ENCODE data around the gene MLLT1.

MLLT1 gene

DNA sequence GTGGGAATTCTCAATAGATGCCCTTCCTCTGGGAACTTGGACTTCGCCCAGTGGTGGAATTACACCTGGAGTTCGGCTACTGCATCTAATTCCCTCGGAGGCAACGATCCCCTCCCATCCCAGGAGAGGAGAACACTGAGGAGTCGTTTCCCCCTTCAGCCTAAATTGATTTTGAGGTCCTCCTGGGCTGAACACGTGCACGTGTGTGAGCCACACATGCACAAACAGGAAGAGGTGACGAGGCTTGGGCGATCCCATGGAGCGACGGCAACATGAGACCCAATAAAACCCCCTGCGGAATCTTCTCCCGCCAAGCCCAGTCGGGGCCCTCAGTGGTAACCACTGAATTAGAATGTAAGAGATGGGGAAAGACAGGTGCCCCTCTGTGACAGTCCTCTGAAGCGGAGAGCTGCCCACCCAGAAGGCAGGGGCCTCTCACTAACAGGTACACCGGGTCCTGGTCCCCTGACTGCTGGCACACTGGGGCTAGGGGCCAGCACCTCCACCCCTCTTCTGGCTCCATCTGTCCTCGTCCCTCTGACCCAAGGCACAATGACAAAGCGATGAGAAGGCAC lies 4.5 kb downstream of the MLLT1 start:
- DNase-seq (ENCODE audit: low read depth in 1 of 2, low spot score in 1 of 2): no peak

- no peak for DNase-seq (ENCODE audit: low read depth in 1 of 2, low spot score in 1 of 2)
These were observed 5.0 kb downstream of the MLLT1 start for GRCh38 chr19:6274756-6275155.

DNA sequence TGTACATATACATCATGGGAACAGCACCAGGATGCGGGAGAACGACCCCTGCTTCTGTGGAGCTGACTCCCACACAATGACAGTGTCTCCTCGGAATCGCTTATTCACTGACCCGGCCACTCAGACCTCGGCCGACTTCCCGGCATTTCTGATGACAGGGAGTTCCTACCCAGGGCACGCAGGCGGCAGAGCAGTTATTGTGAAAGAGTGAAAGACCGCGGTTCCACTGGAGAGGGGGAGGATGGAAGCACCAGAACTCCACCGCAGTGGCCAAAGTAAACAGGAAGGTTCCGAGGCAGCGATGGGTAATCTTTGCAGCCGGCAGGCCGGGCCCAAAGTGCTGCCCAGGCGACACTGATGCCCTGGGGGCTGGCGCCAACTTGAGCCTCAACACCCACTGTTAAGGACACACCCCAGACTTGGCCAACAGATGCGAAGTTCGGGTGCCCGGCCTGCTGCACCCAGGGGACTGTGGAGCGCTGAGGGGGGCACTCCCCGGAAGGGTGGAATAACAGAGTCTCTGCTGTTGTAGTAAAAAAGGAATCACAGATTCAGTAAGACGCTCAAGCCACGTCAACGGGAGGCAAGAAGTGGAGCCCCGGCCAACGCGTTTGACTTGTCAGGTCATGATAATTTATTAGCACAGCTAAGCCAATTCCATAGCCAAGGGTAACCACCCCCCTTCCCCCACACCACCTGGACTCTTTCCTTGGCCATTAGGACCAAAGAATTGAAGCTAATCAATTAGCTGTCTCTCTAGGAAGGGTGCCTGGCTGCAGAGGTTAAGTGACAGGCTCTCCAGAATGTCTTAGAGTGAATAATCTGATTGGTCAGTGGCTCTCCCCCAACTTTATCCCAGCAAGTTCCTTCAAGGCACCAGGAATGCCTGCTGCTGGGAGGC lies 5.8 kb downstream of the MLLT1 start:
- no peak for DNase-seq (ENCODE audit: low read depth in 1 of 2, low spot score in 1 of 2)

DNA sequence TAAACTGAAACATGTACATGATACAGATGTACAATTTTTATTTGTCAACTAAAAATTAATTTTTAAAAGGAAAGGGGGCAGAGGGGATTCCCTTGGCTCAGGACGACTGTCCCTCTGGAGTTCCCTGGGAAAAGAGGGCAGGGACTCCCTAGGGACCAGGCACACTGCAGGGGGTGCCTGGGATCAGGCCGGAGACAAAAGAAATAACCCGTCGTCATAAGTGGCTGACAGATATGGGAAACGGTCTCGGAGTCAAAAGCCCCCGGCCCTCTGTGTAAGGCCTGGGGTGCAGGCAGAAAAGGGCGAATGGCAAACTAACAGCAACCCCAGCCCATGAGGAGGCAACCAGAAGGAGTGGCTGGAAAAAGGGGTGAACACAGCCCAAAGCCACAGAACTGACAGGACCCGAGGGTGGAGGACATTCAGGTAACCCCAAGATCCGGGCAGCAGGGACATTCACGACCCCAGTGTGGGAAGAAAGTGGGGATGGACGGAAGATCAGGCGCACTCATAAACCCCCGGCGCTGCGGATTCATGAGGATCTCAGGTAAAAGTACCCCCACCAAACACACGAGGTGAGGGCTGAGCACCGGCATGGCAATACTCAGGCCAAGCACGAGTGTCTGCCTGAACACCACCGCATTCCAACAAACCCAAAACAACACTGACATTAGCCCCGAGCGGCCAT lies 6.7 kb downstream of the MLLT1 start:
- no peak for DNase-seq (ENCODE audit: low read depth in 1 of 2, low spot score in 1 of 2)

DNA sequence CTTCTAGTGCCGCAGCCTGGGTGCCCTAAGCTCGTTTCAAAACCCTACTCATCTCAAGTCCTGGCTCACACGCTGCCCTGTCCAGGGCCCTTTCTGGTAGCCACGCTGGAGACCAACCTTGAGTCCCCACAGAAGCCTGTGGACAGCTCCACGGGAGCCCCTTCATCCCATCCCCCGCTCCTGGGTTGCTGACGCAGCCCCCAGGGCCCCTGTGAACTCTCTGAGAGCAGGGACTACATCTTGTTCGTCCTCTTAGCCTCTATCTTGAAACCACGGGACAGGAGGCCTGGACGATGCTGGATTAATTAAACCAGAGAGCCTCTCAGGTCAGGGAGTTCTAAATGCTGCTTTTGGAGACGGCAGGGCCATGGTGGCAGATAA lies 7.4 kb downstream of the MLLT1 start:
- DNase-seq (ENCODE audit: low read depth in 1 of 2, low spot score in 1 of 2): no peak

GRCh38 chr19:6271721-6272410 lies 7.9 kb downstream of the MLLT1 start:
- no peak for DNase-seq (ENCODE audit: low read depth in 1 of 2, low spot score in 1 of 2)

DNA sequence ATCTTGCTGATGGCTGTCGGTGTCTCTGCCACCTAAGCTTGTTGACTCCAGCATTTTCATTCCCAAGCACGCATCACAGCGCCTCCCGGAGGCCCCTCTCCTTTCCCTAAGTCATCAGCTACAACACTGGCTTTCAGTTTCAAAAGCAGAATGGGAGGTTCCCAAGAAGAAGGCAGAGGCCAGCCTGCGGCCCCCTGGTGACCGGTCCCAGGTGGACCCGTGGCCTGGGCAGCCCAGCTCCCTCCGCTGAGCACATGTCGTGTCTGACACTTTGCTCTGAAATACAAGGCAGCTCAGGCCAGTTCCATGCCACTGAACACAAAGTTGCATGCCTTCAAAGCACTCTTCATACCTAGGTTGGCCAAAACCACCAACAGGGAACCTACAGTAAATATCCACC lies 8.5 kb downstream of the MLLT1 start:
- no peak for DNase-seq (ENCODE audit: low read depth in 1 of 2, low spot score in 1 of 2)

DNA sequence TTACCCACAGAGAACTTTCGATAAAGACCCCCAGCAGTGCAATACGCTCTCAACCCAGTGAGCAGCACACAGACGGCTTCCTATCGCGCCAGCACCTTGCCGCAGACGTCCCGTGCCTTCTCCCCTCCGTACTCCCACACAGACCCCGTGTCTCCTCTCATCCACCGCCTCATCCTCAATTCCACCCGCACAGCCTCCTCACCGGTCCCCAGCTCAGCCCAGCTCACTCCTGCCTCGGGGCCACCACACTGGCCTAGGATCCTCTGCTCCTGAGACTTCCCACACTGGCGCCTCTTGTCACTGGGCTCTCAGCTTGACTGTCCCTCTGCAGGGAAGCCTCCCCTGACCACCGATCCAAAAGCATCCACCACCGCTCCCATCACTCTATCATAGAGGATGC lies 9.0 kb downstream of the MLLT1 start:
- DNase-seq (ENCODE audit: low read depth in 1 of 2, low spot score in 1 of 2): no peak

DNA sequence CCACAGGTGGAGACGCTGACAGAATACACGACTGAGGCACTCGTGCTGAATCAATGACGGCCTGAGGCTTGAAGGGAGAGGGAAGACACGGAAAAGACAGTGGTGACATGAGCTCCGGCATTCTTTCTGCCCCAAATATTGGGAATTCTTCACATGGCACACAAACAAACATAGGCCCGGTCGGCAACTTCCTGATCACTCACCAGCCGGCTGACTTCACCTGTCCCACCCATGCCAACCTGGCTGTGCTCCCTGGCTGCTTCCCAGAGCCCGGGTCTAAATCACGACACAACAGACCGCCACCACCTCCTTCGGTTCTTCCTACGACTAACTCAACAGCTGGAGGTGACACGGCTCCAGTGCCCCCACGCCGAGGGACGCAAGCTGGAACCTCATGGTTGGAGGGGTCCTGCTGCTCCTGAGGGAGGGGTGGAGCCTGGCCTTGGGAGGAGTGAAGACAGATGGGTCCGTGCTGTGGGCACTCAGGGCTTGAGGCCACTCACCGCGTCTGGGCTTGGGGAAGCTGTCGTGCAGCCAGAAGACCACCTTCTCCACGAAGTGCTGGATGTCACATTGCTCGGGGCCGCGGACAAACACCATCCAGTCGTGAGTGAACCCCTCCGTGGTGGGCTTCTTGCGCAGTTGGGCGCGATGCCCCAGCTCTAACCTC lies 9.6 kb downstream of the MLLT1 start:
- no peak for DNase-seq (ENCODE audit: low read depth in 1 of 2, low spot score in 1 of 2)

GRCh38 chr19:6269101-6269886 lies 10.5 kb downstream of the MLLT1 start:
- no peak for DNase-seq (ENCODE audit: low read depth in 1 of 2, low spot score in 1 of 2)

- DNase-seq (ENCODE audit: low read depth in 1 of 2, low spot score in 1 of 2): no peak
These were observed 11.4 kb downstream of the MLLT1 start for GRCh38 chr19:6268382-6268771.

DNA sequence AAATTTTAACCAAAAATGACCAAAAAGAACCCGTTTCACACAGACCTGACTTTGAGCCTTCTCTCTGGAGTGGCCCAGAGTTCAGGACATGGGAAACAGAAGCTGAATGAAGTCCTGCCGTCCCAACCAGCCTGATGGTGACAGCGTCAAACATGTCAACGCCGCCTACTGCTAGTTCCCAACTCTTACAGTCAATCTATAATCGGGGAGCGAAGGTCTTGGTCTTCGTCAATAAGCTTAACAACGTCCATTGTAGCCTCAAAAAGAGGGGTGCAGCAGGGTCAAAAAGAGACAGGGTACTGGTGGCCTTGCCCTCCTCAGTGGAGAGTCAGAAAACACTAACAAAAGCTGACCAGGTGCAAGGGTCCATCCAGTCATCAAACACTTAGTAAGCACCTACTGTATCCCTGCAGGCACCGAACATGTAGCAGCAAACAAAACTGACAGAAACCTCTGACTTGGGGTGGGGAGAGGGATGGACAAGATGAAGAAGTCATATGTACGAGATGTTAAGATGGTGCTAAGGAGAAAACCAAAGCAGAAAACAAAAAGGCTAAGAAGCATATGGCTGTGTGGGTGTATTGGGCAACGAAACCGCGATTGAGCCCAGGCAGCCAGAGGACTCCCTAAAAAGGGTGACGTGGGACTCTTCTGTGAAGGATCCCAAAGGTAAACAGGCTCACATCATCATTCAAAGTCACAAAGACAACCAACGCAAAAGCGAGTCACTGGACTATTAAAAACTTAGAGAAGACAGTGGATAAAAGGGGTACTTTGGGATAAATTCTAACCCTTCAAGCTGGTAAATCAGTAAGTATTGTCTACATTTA lies 12.0 kb downstream of the MLLT1 start:
- DNase-seq (ENCODE audit: low read depth in 1 of 2, low spot score in 1 of 2): no peak

DNA sequence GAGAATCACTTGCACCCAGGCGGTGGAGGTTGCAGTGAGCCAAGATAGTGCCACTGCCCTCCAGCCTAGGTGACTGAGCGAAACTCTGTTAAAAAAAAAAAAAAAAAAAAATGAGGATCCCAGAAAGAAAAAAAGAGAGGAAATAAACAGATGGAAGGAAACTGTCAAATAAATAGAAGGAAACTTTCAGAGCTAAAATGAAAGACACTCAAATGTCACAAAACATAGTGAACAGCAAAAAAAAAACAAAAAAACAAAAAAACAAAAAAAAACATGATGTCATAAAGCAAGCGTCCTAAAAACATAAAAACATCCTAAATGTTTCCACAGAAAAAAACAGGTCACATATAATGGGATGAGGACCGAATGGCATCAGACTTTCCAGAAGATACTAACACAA lies 15.0 kb downstream of the MLLT1 start:
- DNase-seq (ENCODE audit: low read depth in 1 of 2, low spot score in 1 of 2): no peak

DNA sequence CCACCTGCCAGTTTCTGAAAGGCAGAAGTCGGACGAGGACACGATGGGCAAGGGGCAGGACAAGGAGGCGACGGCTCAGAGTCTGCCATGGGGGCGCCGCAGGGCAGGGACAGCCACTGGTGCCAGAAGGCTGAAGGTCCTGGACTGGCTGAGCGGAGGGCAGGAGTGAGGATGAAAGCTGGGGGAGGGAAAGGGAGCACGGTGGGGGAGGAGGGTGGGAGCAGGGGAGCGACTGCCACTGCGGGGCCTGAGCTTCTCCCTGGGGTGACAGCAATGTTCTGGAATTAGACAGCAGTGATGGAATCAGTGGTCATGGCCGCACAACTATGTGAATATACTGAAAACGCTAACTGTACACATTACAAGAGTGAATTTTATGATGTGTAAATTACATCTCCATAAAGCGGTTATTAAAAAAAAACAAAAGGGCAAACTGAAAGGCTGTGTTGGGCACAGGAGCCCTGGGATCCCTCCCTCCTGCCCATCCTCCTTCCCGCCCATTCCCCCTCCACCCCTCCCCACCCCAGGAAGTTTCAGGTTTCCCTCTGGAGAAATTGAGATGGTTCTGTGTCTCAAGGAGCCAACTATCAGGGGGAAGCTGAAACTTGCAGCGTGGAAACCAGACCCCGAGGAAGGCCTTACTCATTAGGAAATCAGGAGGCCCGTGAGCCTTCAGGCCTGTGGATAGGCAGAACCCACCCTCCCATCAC lies 15.9 kb downstream of the MLLT1 start:
- DNase-seq (ENCODE audit: low read depth in 1 of 2, low spot score in 1 of 2): no peak

GRCh38 chr19:6263306-6263705 lies 16.5 kb downstream of the MLLT1 start:
- DNase-seq (ENCODE audit: low read depth in 1 of 2, low spot score in 1 of 2): no peak

DNA sequence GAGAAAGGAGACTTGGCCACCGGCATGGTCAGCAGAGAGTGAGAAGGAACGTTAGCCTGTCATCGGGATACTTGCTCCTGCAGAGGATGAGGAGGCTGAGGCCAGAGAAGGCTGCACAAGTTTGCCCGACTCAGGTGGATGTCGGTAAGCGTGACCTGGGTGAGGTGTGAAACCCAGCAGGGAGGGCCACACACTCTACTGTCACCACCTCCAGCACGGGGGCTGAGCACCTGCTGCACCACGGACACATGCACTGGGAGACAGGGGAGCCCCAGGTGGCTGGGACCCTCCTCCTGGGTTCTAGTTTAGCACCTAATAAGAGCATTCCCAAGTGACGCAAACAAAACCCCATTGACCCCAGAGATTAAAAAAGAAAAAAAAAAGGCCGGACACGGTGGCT lies 17.3 kb downstream of the MLLT1 start:
- no peak for DNase-seq (ENCODE audit: low read depth in 1 of 2, low spot score in 1 of 2)

- DNase-seq (ENCODE audit: low read depth in 1 of 2, low spot score in 1 of 2): no peak
These were observed 17.9 kb downstream of the MLLT1 start for GRCh38 chr19:6261883-6262282.

DNA sequence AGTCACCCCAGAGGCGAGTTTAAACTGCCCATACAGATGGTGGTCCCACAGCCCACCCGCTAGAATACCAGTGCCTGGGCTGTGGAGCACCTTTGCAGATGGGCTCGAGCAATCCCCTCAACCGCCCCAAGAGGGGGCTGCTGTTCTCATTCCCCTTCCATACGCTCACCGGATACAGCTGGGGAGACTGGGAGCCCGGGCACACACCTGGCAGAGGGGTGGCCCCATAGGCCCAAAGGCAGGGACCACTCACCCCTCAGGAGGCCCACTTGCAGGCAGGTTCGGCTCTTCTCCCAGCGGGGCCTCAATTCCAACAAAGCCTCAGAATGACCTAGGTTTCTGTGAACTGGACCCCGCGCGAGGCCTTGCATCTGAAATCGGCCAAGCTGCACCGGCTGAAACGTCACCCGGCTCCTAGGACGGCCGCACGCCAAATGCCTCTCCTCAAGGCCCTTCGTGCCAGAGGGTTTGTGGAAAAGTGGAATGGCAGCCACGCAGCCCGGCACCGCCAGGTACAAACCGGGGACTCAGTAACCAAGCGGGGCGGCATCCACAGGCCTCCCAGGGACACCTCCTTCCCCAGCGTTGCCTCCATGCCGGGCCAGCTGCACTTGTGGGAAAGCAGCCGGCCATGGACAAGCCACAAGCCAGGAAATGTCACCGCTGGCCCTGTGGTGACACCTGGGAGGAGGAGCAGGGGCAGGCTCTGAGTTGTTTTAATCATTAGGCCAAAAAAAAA lies 18.7 kb downstream of the MLLT1 start:
- no peak for DNase-seq (ENCODE audit: low read depth in 1 of 2, low spot score in 1 of 2)
